ENCODE data around the gene RAPH1.
"Not testable (repeated sequence)": the region's sequence is repeated elsewhere in the genome, so short reads cannot be mapped to it uniquely, and the experiment has no call there.

The RAPH1 gene

GRCh38 chr2:203418271-203418670 lies 116.8 kb downstream of the RAPH1 start:
- DNase-seq, result no peak

- no peak for DNase-seq
Measured at GRCh38 chr2:203413796-203414195, 121.3 kb downstream of the RAPH1 start.

GRCh38 chr2:203412546-203413331 lies 122.4 kb downstream of the RAPH1 start:
- no peak for DNase-seq

- no peak for DNase-seq
Measured at GRCh38 chr2:203407496-203407895, 127.6 kb downstream of the RAPH1 start.

GRCh38 chr2:203404996-203405395 lies 130.1 kb downstream of the RAPH1 start:
- no peak for DNase-seq

- no peak for DNase-seq
Measured at GRCh38 chr2:203400805-203401585, 134.1 kb downstream of the RAPH1 start.

GRCh38 chr2:203399031-203399430 lies 136.1 kb downstream of the RAPH1 start:
- no peak for DNase-seq

GRCh38 chr2:203396667-203397066 lies 138.4 kb downstream of the RAPH1 start:
- DNase-seq, result no peak

GRCh38 chr2:203395858-203396257 lies 139.2 kb downstream of the RAPH1 start:
- no peak for DNase-seq

GRCh38 chr2:203394519-203395227 lies 140.4 kb downstream of the RAPH1 start:
- no peak for DNase-seq

GRCh38 chr2:203388153-203388552 lies 146.9 kb downstream of the RAPH1 start:
- DNase-seq, result not testable (repeated sequence)

GRCh38 chr2:203383038-203383437 lies 152.1 kb downstream of the RAPH1 start:
- no peak for DNase-seq

- no peak for DNase-seq
Measured at GRCh38 chr2:203379156-203379555, 155.9 kb downstream of the RAPH1 start.

GRCh38 chr2:203376173-203376572 lies 158.9 kb downstream of the RAPH1 start:
- no peak for DNase-seq

- DNase-seq, result not testable (repeated sequence)
Measured at GRCh38 chr2:203372706-203373105, 162.4 kb downstream of the RAPH1 start.

GRCh38 chr2:203366639-203367466 lies 168.2 kb downstream of the RAPH1 start:
- no peak for DNase-seq

- no peak for DNase-seq
Measured at GRCh38 chr2:203361922-203362321, 173.2 kb downstream of the RAPH1 start.

GRCh38 chr2:203361495-203361894 lies 173.6 kb downstream of the RAPH1 start:
- no peak for DNase-seq

GRCh38 chr2:203360833-203361430 lies 174.2 kb downstream of the RAPH1 start:
- no peak for DNase-seq

- DNase-seq, result no peak
Measured at GRCh38 chr2:203359450-203359849, 175.7 kb downstream of the RAPH1 start.

- DNase-seq, result no peak
Measured at GRCh38 chr2:203354966-203355365, 180.1 kb downstream of the RAPH1 start.

GRCh38 chr2:203352604-203353255 lies 182.4 kb downstream of the RAPH1 start:
- no peak for DNase-seq

Data from activated CD4-positive, CD25-positive, alpha-beta regulatory T cell treated with anti-CD3 and anti-CD28 coated beads, Interleukin-2, amount 50 U/mL, for 72 hours (primary cell).